HEK293 (cell line): ENCODE results near the gene C4BPB.

ENCODE experiments used
- ATF2 ChIP-seq: fragments of 450-650 bp; formaldehyde crosslinking; IDR thresholded peaks from 2 replicates; pipeline ENCODE4 v1.5.1; 2016; ENCODE audit warnings: missing biosample characterization, missing genetic modification characterization, low read depth
- HOXC10 ChIP-seq: sonication (generic); formaldehyde crosslinking; IDR thresholded peaks from 2 replicates; pipeline ENCODE4 v1.8.1; 2023; ENCODE audit warnings: mild to moderate bottlenecking, missing genetic modification reagents
- ZBTB48 ChIP-seq: fragments of 450-650 bp; formaldehyde crosslinking; IDR thresholded peaks from 2 replicates; pipeline ENCODE4 v1.5.1; 2016; ENCODE audit warnings: missing biosample characterization, missing genetic modification characterization
- ZBTB7A ChIP-seq: fragments of 450-650 bp; formaldehyde crosslinking; IDR thresholded peaks from 2 replicates; pipeline ENCODE4 v1.5.1; 2016; ENCODE audit warnings: low read depth, missing biosample characterization, missing genetic modification characterization
- ZNF114 ChIP-seq: fragments of 450-650 bp; formaldehyde crosslinking; IDR thresholded peaks from 2 replicates; pipeline ENCODE4 v1.5.0; 2017; ENCODE audit warnings: missing biosample characterization, missing genetic modification characterization
- ZNF175 ChIP-seq: fragments of 450-650 bp; formaldehyde crosslinking; IDR thresholded peaks from 2 replicates; pipeline ENCODE4 v1.5.1; 2016; ENCODE audit warnings: missing biosample characterization, missing genetic modification characterization
- ZNF2 ChIP-seq: fragments of 450-650 bp; formaldehyde crosslinking; IDR thresholded peaks from 2 replicates; pipeline ENCODE4 v1.5.1; 2016; ENCODE audit warnings: missing biosample characterization, missing genetic modification characterization
- ZNF239 ChIP-seq: fragments of 450-650 bp; formaldehyde crosslinking; IDR thresholded peaks from 2 replicates; pipeline ENCODE4 v1.5.1; 2016; ENCODE audit warnings: missing biosample characterization, missing genetic modification characterization
- ZNF266 ChIP-seq: fragments of 450-650 bp; formaldehyde crosslinking; IDR thresholded peaks from 2 replicates; pipeline ENCODE4 v1.5.1; 2016; ENCODE audit warnings: missing biosample characterization, missing genetic modification characterization, low read depth
- ZNF274 ChIP-seq, 2 experiments: fragments of 200-500 bp in 1 of 2; fragments of 450-650 bp in 1 of 2; sonication (Bioruptor generic) in 1 of 2; formaldehyde crosslinking in 1 of 2; IDR thresholded peaks; 2 replicates each; pipeline versions ENCODE4 v1.5.1 to v1.6.1; 2014 to 2016; ENCODE audit warnings: borderline replicate concordance in 1 of 2, inconsistent platforms in 1 of 2, low read length in 1 of 2, missing biosample characterization in 1 of 2, missing genetic modification characterization in 1 of 2
- ZNF324 ChIP-seq: fragments of 450-650 bp; formaldehyde crosslinking; IDR thresholded peaks from 2 replicates; pipeline ENCODE4 v1.5.1; 2016; ENCODE audit warnings: missing biosample characterization, missing genetic modification characterization
- ZNF366 ChIP-seq: fragments of 450-650 bp; formaldehyde crosslinking; conservative IDR thresholded peaks from 2 replicates; pipeline ENCODE4 v1.5.1; 2016; ENCODE audit warnings: missing biosample characterization, missing genetic modification characterization
- ZNF398 ChIP-seq: fragments of 450-650 bp; formaldehyde crosslinking; IDR thresholded peaks from 2 replicates; pipeline ENCODE4 v1.5.1; 2017; ENCODE audit warnings: missing biosample characterization, missing genetic modification characterization
- ZNF521 ChIP-seq: fragments of 450-650 bp; formaldehyde crosslinking; IDR thresholded peaks from 2 replicates; pipeline ENCODE4 v1.5.1; 2017; ENCODE audit warnings: missing biosample characterization, mild to moderate bottlenecking, missing genetic modification characterization
- ZNF544 ChIP-seq: fragments of 450-650 bp; formaldehyde crosslinking; IDR thresholded peaks from 2 replicates; pipeline ENCODE4 v1.5.0; 2017; ENCODE audit warnings: missing biosample characterization, missing genetic modification characterization
- ZNF571 ChIP-seq: fragments of 450-650 bp; formaldehyde crosslinking; IDR thresholded peaks from 2 replicates; pipeline ENCODE4 v1.5.0; 2017; ENCODE audit warnings: missing biosample characterization, missing genetic modification characterization
- ZNF596 ChIP-seq: fragments of 450-650 bp; IDR thresholded peaks from 2 replicates; pipeline ENCODE4 v1.5.0; 2018; ENCODE audit warnings: missing biosample characterization, mild to moderate bottlenecking, missing genetic modification characterization, moderate library complexity
- ZNF692 ChIP-seq: fragments of 450-650 bp; formaldehyde crosslinking; IDR thresholded peaks from 2 replicates; pipeline ENCODE4 v1.5.1; 2016; ENCODE audit warnings: missing biosample characterization, missing genetic modification characterization
- ZNF837 ChIP-seq: fragments of 450-650 bp; formaldehyde crosslinking; IDR thresholded peaks from 2 replicates; pipeline ENCODE4 v1.5.1; 2016; ENCODE audit warnings: missing biosample characterization, missing genetic modification characterization
- ZSCAN4 ChIP-seq: fragments of 450-650 bp; formaldehyde crosslinking; IDR thresholded peaks from 2 replicates; pipeline ENCODE4 v1.5.1; 2017; ENCODE audit warnings: missing biosample characterization, missing genetic modification characterization
- TF ChIP-seq, protein P1 (sequence below): fragments of 450-650 bp; formaldehyde crosslinking; IDR thresholded peaks from 2 replicates; pipeline ENCODE4; 2016; ENCODE audit warnings: missing biosample characterization, missing genetic modification characterization
- TF ChIP-seq, protein P2 (sequence below): sonication (generic); formaldehyde crosslinking; IDR thresholded peaks from 2 replicates; pipeline ENCODE4 v1.8.1; 2022; ENCODE audit warnings: mild to moderate bottlenecking, moderate library complexity, missing genetic modification reagents
- TF ChIP-seq, protein P3 (sequence below): fragments of 450-650 bp; formaldehyde crosslinking; IDR thresholded peaks from 2 replicates; pipeline ENCODE4 v1.5.1; 2016; ENCODE audit warnings: missing biosample characterization, missing genetic modification characterization

The C4BPB gene

DNA sequence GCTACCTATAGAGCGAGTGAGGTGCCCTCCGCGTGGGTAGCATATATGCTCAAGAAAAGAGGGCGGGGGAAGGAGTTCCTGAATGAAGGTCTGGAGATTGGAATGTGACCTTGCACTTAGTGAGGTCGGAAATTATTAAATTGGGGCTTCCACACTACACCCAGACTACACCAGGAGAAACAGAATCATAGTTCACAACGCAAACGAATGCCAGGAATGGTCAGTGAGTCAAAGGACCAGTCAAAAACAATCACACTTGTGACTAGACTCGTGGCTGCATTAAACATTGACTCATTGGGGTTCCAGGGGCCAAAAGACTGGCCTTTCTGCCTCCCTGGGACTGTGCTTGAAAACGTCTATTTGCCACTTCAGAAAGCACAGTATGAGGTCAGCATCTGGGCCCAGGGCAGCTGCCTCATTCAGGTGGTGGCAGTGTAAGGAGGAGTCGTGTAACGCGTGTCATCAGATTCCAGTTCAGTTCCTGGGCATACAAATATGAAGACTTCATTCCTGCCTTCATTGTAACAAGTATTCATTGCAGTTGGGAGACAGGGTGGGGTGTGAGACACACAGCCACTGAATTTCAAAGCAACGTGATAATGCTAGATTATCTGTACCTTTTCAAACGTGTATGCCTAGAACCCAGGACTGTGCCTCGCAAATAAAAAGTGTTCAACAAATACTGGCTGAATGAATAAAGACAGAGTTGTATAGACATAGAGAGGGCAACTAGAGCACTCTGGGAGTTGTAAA is 37.3 kb upstream of the C4BPB start, which contains the start of gene YOD1 (continued):
- TF ChIP-seq, protein P1, sequence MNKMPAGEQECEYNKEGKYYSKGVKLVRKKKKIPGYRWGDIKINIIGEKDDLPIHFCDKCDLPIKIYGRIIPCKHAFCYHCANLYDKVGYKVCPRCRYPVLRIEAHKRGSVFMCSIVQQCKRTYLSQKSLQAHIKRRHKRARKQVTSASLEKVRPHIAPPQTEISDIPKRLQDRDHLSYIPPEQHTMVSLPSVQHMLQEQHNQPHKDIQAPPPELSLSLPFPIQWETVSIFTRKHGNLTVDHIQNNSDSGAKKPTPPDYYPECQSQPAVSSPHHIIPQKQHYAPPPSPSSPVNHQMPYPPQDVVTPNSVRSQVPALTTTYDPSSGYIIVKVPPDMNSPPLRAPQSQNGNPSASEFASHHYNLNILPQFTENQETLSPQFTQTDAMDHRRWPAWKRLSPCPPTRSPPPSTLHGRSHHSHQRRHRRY (tag by site-specific recombination): no peak
- TF ChIP-seq, protein P2, sequence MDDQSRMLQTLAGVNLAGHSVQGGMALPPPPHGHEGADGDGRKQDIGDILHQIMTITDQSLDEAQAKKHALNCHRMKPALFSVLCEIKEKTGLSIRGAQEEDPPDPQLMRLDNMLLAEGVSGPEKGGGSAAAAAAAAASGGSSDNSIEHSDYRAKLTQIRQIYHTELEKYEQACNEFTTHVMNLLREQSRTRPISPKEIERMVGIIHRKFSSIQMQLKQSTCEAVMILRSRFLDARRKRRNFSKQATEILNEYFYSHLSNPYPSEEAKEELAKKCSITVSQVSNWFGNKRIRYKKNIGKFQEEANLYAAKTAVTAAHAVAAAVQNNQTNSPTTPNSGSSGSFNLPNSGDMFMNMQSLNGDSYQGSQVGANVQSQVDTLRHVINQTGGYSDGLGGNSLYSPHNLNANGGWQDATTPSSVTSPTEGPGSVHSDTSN: no peak
- TF ChIP-seq ZNF521 (tag by site-specific recombination) (no peak), ZNF398 (tag by site-specific recombination) (no peak), ZSCAN4 (tag by site-specific recombination) (no peak), ZNF544 (tag by site-specific recombination) (no peak), ZNF239 (tag by site-specific recombination) (no peak), ZNF571 (tag by site-specific recombination) (no peak), ZNF2 (no peak), ZNF114 (tag by site-specific recombination) (no peak), ZNF837 (tag by site-specific recombination) (no peak), ATF2 (peak; percentile 42; the same call in 1 of the 2 replicates), ZNF692 (tag by site-specific recombination) (peak; percentile 85; the same call in 1 of the 2 replicates), ZNF274 (IDR thresholded peaks at IDR 0.05; ENCODE audit: low read length) (no peak), ZNF274 (tag by site-specific recombination; IDR thresholded peaks at IDR 0.05; ENCODE audit: borderline replicate concordance) (no peak), ZNF596 (tag by site-specific recombination) (no peak), HOXC10 (CRISPR knock-in tag) (no peak), ZBTB7A (tag by site-specific recombination) (no peak), ZNF324 (tag by site-specific recombination) (no peak), ZBTB48 (peak; percentile 38; the same call in 1 of the 2 replicates), ZNF175 (no peak), ZNF366 (tag by site-specific recombination) (no peak), ZNF266 (tag by site-specific recombination) (no peak)
- TF ChIP-seq, protein P3, sequence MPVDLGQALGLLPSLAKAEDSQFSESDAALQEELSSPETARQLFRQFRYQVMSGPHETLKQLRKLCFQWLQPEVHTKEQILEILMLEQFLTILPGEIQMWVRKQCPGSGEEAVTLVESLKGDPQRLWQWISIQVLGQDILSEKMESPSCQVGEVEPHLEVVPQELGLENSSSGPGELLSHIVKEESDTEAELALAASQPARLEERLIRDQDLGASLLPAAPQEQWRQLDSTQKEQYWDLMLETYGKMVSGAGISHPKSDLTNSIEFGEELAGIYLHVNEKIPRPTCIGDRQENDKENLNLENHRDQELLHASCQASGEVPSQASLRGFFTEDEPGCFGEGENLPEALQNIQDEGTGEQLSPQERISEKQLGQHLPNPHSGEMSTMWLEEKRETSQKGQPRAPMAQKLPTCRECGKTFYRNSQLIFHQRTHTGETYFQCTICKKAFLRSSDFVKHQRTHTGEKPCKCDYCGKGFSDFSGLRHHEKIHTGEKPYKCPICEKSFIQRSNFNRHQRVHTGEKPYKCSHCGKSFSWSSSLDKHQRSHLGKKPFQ (tag by site-specific recombination): no peak
